ENCODE data around the gene EVPL. TPM values are rescaled to one million over a fixed set of nuclear protein-coding genes. Genes with fewer than 3 reads are reported as not detected.
A peak's percentile ranks its signal among the peaks of the same experiment; 100 is the strongest.

EVPL gene
- polyA plus RNA-seq, 1 donor: 63.2 TPM

GRCh38 chr17:76033139-76033538 lies 6.0 kb upstream of the EVPL start:
- H3K36me3 ChIP-seq (ENCODE audit: control insufficient read depth, insufficient read depth, low read length): peaks cover 2% of the 10 kb centered on the region
- peak overlapping the region; percentile 73 for H3K27ac ChIP-seq (ENCODE audit: low read length)

GRCh38 chr17:76032780-76033108 lies 5.6 kb upstream of the EVPL start:
- peaks cover 40% of the 10 kb centered on the region for H3K4me1 ChIP-seq (ENCODE audit: control insufficient read depth, insufficient read depth, low read length)
- H3K9me3 ChIP-seq (ENCODE audit: control insufficient read depth, low read depth, low read length): no peaks in the 10 kb centered on the region
- H3K27me3 ChIP-seq (ENCODE audit: control insufficient read depth, insufficient read depth, low read length): no peaks in the 10 kb centered on the region
- DNase-seq: no peak
- 80% methylated on average over 1 of the region's 5 CpGs for WGBS (ENCODE audit: insufficient coverage, low lambda C conversion rate)
- no peak overlapping the region for H3K4me3 ChIP-seq (ENCODE audit: low read length)
- no peaks in the 10 kb centered on the region for H3K36me3 ChIP-seq (ENCODE audit: control insufficient read depth, insufficient read depth, low read length)
- H3K27ac ChIP-seq (ENCODE audit: low read length): peak overlapping the region; percentile 73

More at GRCh38 chr17:76033139-76033538, 6.0 kb upstream of the EVPL start:
- no peaks in the 10 kb centered on the region for H3K27me3 ChIP-seq (ENCODE audit: control insufficient read depth, insufficient read depth, low read length)
- DNase-seq: no peak
- H3K4me3 ChIP-seq (ENCODE audit: low read length): no peak overlapping the region
- H3K4me1 ChIP-seq (ENCODE audit: control insufficient read depth, insufficient read depth, low read length): peaks cover 38% of the 10 kb centered on the region
- whole genome bisulfite sequencing (ENCODE audit: insufficient coverage, low lambda C conversion rate): 100% methylated on average over 1 of the region's 6 CpGs
- H3K9me3 ChIP-seq (ENCODE audit: control insufficient read depth, low read depth, low read length): no peaks in the 10 kb centered on the region

DNA sequence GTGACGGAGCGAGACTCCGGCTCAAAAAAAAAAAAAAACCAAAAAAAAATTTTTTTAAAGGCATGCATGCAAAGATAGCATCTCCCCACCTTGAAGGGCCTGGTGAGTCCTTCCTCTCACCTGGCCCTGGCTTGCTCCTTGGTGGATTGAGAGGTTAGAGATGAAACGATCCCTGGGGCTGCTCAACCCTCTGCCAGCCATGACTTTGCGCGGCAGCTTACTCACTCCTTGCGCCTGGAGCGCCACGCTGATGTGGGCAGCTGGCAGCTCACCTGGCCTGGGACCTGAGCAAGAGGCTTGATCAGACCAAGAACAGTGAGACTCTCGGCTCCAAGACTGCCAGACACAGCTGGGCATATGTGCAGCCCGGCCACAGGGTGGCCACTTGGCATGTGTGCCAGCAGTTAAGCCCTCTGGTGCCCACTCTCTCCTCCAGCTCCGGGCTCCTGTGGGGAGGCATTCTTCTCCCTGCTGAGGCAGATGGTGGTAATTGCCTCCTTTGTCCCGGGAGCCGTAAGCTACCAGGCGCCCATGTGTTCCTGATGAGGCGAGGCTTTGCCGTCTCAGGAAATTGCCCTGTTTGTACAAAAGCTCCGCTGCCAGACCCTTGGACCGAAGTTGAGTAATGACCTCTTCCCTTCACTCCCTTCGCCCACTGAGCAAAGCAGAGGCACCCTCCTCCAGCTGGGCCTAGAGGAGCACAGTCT lies 5.1 kb upstream of the EVPL start:
- Histone ChIP-seq H3K4me3 (ENCODE audit: low read length) (no peak overlapping the region), H3K27ac (ENCODE audit: low read length) (peak overlapping the region; percentile 73), H3K4me1 (ENCODE audit: control insufficient read depth, insufficient read depth, low read length) (peaks cover 45% of the 10 kb centered on the region), H3K36me3 (ENCODE audit: control insufficient read depth, insufficient read depth, low read length) (no peaks in the 10 kb centered on the region), H3K27me3 (ENCODE audit: control insufficient read depth, insufficient read depth, low read length) (no peaks in the 10 kb centered on the region), H3K9me3 (ENCODE audit: control insufficient read depth, low read depth, low read length) (no peaks in the 10 kb centered on the region)
- peak; percentile 79 to 93 for DNase-seq
- WGBS (ENCODE audit: insufficient coverage, low lambda C conversion rate): no CpG with 5 or more reads among the region's 20 CpGs

DNA sequence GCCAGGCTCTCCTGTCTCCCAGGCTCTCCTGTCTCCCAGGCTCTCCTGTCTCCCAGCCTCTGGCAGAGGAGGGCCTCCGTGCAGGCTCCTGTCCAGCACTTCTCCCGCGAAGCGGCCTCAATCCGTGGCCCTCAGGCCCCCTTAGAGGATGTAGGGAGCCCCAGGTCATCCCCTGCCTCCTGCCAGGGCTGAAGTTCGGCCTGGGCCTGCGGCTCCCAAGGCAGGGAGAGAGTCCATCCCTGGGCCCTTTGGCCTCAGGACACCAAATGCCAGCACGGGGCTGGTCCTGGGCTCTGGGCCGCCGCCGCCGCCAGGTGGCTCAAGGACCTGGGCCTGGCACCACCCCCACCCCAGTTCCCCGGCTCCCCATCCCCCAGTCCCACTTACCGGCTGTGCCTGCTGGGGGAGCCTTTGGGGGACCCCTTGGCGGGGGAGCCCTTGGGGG lies 370 bp downstream of the EVPL start:
- peak overlapping the region; percentile 61 for H3K4me3 ChIP-seq (ENCODE audit: low read length)
- no peaks in the 10 kb centered on the region for H3K27me3 ChIP-seq (ENCODE audit: control insufficient read depth, insufficient read depth, low read length)
- peaks cover 42% of the 10 kb centered on the region for H3K4me1 ChIP-seq (ENCODE audit: control insufficient read depth, insufficient read depth, low read length)
- WGBS (ENCODE audit: insufficient coverage, low lambda C conversion rate): no CpG with 5 or more reads among the region's 15 CpGs
- H3K9me3 ChIP-seq (ENCODE audit: control insufficient read depth, low read depth, low read length): no peaks in the 10 kb centered on the region
- H3K36me3 ChIP-seq (ENCODE audit: control insufficient read depth, insufficient read depth, low read length): peaks cover 11% of the 10 kb centered on the region
- peak in 1 of 2 donors; percentile 62 for DNase-seq
- peak overlapping the region; percentile 92 for H3K27ac ChIP-seq (ENCODE audit: low read length)

GRCh38 chr17:76025294-76025693 lies 1.8 kb downstream of the EVPL start:
- no peak overlapping the region for H3K27ac ChIP-seq (ENCODE audit: low read length)
- no CpG with 5 or more reads among the region's 12 CpGs for WGBS (ENCODE audit: insufficient coverage, low lambda C conversion rate)
- DNase-seq: no peak
- H3K4me3 ChIP-seq (ENCODE audit: low read length): peak overlapping the region; percentile 24
- H3K36me3 ChIP-seq (ENCODE audit: control insufficient read depth, insufficient read depth, low read length): peaks cover 12% of the 10 kb centered on the region
- H3K9me3 ChIP-seq (ENCODE audit: control insufficient read depth, low read depth, low read length): no peaks in the 10 kb centered on the region
- H3K27me3 ChIP-seq (ENCODE audit: control insufficient read depth, insufficient read depth, low read length): no peaks in the 10 kb centered on the region
- H3K4me1 ChIP-seq (ENCODE audit: control insufficient read depth, insufficient read depth, low read length): peaks cover 36% of the 10 kb centered on the region

GRCh38 chr17:76024353-76024752 lies 2.8 kb downstream of the EVPL start:
- Histone ChIP-seq H3K27ac (ENCODE audit: low read length) (no peak overlapping the region), H3K4me1 (ENCODE audit: control insufficient read depth, insufficient read depth, low read length) (peaks cover 30% of the 10 kb centered on the region), H3K27me3 (ENCODE audit: control insufficient read depth, insufficient read depth, low read length) (no peaks in the 10 kb centered on the region), H3K36me3 (ENCODE audit: control insufficient read depth, insufficient read depth, low read length) (peaks cover 17% of the 10 kb centered on the region), H3K4me3 (ENCODE audit: low read length) (no peak overlapping the region), H3K9me3 (ENCODE audit: control insufficient read depth, low read depth, low read length) (no peaks in the 10 kb centered on the region)
- no CpG with 5 or more reads among the region's 9 CpGs for WGBS (ENCODE audit: insufficient coverage, low lambda C conversion rate)
- no peak for DNase-seq

GRCh38 chr17:76023900-76024237 lies 3.2 kb downstream of the EVPL start:
- Histone ChIP-seq H3K4me3 (ENCODE audit: low read length) (no peak overlapping the region), H3K27ac (ENCODE audit: low read length) (no peak overlapping the region), H3K27me3 (ENCODE audit: control insufficient read depth, insufficient read depth, low read length) (no peaks in the 10 kb centered on the region), H3K36me3 (ENCODE audit: control insufficient read depth, insufficient read depth, low read length) (peaks cover 22% of the 10 kb centered on the region), H3K4me1 (ENCODE audit: control insufficient read depth, insufficient read depth, low read length) (peaks cover 28% of the 10 kb centered on the region), H3K9me3 (ENCODE audit: control insufficient read depth, low read depth, low read length) (no peaks in the 10 kb centered on the region)
- no CpG with 5 or more reads among the region's 9 CpGs for WGBS (ENCODE audit: insufficient coverage, low lambda C conversion rate)
- DNase-seq: no peak

DNA sequence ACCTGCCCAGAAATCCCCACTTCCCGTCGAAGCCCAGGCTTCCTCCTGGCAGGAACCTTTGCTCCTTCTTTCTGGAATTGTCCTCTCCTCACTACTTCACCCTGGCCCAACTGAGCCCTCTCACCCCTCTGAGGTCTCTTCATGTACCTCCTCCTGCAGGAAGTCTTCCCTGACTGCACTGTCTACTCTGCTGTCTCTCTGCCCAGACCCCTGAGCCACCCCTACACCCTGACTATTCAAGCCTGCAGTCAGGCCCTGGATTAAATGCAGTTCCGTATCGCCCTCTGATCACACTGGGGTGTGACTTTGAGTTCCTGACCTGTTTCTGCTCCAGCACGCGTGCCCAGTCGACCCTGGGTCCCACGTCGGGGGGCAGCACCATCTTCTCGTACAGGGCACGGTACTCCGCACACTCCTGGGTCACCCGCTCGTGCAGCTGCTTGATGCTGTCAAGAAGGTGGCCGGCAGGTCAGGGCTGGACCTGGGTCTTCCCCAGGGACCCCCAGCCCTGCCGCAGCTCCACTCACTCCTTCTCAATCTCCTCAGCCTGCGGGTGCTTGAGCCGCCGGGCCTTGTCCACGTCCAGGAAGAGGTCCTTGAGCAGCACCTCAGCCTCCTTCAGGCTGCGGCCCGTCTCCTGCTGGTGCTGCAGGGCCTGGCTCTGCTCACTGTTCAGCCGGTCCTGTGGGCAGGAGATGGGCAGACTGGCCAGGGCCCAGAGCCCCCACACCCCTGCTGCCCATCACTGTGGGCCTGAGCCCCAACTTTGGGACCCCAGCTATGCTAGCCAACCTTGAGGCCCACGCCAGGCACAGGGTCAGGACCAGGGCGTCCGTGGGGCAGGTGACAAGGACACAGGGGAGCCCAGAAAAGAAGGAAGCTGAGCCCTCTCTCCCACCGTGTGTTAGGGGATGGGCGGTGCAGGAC lies 3.9 kb downstream of the EVPL start:
- Histone ChIP-seq H3K4me1 (ENCODE audit: control insufficient read depth, insufficient read depth, low read length) (peaks cover 22% of the 10 kb centered on the region), H3K36me3 (ENCODE audit: control insufficient read depth, insufficient read depth, low read length) (peaks cover 27% of the 10 kb centered on the region)

DNA sequence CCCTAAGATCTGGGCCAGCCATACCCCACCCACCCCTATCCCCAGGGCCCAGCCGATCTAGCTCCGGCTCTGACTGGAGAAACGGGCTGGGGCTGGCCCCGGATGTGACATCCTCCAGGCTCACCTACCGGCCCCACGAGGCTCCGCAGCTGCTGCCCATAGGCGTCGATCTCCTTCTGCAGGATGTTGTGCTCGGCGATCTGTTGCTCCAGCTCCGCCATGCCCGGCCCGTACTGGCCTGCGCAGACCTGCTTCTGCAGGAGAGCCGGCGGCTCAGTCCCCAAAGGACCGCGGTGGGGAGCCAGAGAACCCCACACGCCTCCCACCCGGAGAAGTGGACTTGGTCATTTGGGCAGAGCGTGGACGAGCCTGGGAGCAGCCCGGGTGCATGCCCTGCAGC lies 4.8 kb downstream of the EVPL start:
- Histone ChIP-seq H3K27me3 (ENCODE audit: control insufficient read depth, insufficient read depth, low read length) (no peaks in the 10 kb centered on the region), H3K9me3 (ENCODE audit: control insufficient read depth, low read depth, low read length) (no peaks in the 10 kb centered on the region), H3K36me3 (ENCODE audit: control insufficient read depth, insufficient read depth, low read length) (peaks cover 36% of the 10 kb centered on the region), H3K27ac (ENCODE audit: low read length) (no peak overlapping the region), H3K4me3 (ENCODE audit: low read length) (no peak overlapping the region), H3K4me1 (ENCODE audit: control insufficient read depth, insufficient read depth, low read length) (peaks cover 15% of the 10 kb centered on the region)
- DNase-seq: no peak
- whole genome bisulfite sequencing (ENCODE audit: insufficient coverage, low lambda C conversion rate): no CpG with 5 or more reads among the region's 24 CpGs

More for the DNA sequence above, 3.9 kb downstream of the EVPL start:
- no peak overlapping the region for H3K27ac ChIP-seq (ENCODE audit: low read length)
- H3K4me3 ChIP-seq (ENCODE audit: low read length): no peak overlapping the region
- no peaks in the 10 kb centered on the region for H3K9me3 ChIP-seq (ENCODE audit: control insufficient read depth, low read depth, low read length)
- 90% methylated on average over 2 of the region's 28 CpGs for WGBS (ENCODE audit: insufficient coverage, low lambda C conversion rate)
- no peaks in the 10 kb centered on the region for H3K27me3 ChIP-seq (ENCODE audit: control insufficient read depth, insufficient read depth, low read length)
- no peak for DNase-seq

- no CpG with 5 or more reads among the region's 6 CpGs for WGBS (ENCODE audit: insufficient coverage, low lambda C conversion rate)
- H3K27ac ChIP-seq (ENCODE audit: low read length): no peak overlapping the region
Observed at GRCh38 chr17:76019833-76020467, 7.2 kb downstream of the EVPL start.

More at GRCh38 chr17:76019833-76020467, 7.2 kb downstream of the EVPL start:
- Histone ChIP-seq H3K4me1 (ENCODE audit: control insufficient read depth, insufficient read depth, low read length) (peaks cover 12% of the 10 kb centered on the region), H3K9me3 (ENCODE audit: control insufficient read depth, low read depth, low read length) (no peaks in the 10 kb centered on the region), H3K4me3 (ENCODE audit: low read length) (no peak overlapping the region), H3K36me3 (ENCODE audit: control insufficient read depth, insufficient read depth, low read length) (peaks cover 49% of the 10 kb centered on the region), H3K27me3 (ENCODE audit: control insufficient read depth, insufficient read depth, low read length) (no peaks in the 10 kb centered on the region)
- DNase-seq: no peak
